Colon (tissue), 2 donors: ENCODE results near the gene GCN1.

Experiments used
- FAIRE-seq: peaks from 2 replicates; lab custom pipeline; 2012; peaks lifted over from hg19 to GRCh38; lab: Jason Lieb, UNC
- donor health status: control.
- donor health status: control.

Gene GCN1

DNA sequence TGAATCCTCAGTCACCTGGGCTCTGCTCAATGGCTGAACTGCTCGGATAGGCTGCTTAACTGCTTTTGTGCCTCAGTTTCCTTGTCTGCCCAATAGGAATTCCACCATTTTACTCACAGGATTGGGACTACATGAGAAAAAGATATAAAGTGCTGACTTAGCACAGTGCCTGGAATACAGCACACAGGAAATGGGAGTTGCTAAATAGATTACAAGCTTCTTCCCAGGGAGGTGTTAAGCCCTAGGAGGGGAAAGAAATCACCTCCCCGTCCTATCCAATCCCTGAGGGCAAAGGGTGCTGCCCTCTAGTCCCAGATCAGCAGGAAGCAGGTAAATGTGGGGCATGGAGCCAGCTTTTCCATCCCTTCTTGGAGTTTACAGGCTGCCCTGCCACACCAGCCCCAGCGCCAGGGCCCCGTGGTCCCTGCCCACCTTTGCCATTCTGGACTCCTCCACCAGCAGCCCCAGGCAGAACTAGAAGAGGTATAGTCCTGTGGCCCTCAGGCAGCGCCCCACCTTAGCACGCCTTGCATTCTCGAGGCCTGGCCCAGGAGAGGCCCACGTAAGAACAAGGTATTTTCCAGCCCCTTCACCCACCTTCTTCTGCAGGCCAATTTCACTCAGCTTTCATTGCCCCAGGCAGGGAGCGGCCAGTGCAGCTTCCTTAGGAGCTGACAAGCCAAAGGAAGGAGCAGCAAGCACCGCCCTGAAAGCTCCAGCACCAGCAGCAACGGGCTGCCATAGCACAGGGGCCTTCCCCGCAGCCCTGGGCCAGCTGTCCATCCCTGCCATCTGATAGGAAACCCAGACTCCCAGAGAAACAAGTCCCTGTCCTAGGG, 35.2 kb upstream of the GCN1 start:
- no peak for FAIRE-seq

DNA sequence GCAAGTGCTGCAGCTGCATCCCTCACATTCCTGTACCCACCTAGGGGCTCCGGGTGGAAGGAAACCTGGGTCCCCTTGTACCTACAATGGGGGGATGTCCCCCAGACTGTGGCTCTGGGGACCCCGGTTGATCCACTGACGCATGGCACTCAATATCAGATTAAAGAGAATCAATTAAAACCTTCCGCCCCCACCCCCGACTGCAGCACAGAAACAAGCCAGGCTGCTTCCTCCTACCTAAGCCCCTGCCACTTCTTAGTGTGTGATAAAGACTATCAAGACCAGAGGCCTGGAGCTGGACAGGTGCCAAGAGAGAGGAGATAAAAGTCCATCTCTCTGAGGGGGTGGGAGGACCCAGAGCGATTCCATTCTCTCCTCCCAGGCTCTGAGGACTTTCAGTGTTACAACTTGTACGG, 34.6 kb upstream of the GCN1 start:
- no peak for FAIRE-seq

DNA sequence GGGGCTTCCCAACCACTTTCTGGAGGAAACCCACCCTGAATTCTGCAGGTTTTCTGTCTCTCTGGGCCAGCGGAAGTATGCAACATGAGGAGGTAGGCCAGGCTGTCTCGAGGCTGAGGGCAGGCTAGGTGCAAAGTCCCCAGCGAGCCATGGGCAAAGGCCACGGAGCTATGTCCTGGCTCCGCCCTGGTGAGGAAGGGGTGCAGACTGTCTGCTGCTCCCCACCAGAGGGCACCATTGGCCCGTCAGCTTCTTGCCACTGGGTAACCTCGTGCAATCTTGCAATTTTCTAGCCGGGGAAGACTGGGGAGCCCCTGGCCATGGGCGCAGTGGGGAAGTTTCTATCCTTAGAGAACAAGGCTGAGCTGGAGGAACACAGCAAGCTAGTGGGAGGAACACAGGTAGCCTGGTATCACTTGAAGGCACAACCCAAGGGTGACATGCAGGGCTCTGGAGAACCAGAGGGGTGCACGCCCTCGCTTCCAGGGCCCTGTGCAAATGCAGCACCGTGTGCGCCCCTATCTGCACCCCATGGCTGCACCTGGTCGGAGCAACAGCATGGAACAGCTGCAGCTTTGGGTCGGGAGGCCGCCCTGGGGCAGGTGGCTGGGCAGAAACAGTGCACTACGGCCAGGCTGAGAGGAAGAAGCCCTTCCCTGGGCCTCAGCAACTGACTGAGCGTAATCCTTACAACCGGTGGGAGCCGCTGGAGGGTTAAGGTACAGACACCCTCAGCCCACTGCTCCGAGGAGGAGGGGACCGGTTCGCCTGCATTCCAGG, 34.0 kb upstream of the GCN1 start:
- FAIRE-seq: no peak

DNA sequence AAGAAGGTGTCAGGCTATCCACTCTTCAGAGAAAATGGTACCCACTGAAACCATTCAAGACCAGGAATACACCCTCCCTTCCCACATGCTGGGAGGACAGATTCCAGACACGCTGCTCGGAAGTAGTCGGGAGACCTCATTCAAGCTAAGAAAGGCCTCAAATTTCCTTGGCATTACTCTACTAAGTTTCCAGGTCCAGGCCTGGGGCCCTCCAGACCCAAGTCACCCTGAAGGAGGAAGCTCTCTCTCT, 33.5 kb upstream of the GCN1 start:
- no peak for FAIRE-seq

DNA sequence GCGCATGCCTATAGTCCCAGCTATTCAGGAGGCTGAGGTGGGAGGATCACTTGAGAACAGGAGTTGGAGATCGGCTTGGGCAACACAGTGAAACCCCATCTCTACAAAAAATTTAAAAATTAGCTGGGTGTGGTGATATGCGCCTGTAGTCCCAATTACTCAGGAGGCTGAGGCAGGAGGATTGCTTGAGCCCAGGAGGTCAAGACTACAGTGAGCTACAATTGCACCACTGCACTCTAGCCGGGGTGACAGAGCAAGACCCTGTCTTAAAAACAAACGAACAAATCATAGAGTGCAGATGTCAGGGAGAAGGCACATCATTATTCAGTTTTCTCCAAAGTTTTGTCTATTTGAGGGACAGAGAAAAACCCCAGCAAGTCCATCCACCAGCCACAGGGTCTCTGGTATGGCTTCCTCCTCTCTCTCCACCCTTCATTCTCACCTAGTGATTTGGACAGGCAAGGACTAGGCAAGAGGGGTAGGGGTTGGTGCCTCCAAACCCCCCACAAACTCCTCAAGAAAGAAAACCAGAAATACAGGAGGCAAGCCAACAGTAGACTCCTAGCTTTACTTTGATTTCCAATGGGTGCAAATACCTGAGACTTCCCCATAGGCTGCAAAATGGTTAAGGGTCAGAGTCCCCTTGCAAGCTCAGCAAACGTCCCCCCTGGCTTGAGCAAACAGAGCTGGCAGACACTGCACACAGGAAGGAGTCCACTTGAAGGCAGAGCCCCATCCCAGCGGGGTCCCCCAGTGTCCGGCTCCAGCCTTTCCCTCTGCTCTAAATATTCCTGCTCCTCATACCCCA, 32.9 kb upstream of the GCN1 start:
- FAIRE-seq: no peak

DNA sequence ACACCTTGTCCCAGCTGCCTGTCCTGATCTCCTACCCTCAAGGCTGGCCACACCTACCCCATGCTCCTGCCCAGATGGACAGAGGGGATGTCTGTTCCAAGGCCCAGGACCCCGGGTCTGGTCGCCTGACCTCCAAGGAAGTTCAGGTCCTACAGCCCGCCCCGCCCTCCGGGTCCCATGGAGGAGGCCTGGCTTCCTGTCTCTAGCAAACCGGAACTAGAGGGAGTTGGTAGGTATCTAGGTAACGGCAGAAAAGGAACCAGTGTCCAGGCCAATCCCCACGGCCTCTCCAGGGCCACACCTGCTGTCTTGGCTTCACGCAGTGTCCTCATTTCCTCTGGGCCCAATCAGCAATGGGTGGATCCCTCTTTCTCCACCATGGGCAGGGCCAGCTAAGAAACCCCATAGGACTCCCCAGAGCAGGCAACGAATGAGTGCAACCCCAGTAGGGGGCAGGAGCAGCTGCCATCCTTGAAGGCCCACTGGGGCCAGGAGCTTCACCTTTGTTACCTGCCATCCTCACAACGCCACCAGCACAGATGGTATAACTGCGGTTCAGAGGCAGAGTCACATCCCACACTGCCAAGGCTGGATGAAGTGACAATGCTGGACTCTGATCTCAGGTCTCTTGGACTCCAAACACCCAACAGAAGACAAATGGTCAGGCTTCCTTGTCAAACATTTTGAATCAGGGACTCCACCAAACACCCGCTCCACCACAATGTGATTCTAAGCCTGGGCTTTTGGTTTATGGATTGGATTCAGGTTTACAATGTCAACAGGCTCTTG, 31.5 kb upstream of the GCN1 start:
- FAIRE-seq: no peak

DNA sequence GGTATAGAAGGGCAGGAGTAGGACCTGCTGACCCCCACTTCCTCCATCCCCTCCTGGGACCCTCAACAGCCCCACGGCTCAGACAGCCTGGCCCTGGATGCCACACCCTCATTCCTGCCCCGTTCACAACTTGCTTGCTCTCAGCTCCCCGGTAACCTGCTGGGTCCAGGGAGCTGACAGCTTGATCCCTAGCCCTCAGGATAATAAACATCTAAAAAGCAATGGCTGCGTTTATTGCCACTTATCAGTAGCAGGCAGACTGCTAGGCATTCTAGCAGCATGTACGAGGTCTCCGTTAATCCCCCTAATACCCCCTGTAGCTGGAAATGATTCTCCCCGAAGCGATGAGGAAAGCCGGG, 30.7 kb upstream of the GCN1 start:
- no peak for FAIRE-seq

DNA sequence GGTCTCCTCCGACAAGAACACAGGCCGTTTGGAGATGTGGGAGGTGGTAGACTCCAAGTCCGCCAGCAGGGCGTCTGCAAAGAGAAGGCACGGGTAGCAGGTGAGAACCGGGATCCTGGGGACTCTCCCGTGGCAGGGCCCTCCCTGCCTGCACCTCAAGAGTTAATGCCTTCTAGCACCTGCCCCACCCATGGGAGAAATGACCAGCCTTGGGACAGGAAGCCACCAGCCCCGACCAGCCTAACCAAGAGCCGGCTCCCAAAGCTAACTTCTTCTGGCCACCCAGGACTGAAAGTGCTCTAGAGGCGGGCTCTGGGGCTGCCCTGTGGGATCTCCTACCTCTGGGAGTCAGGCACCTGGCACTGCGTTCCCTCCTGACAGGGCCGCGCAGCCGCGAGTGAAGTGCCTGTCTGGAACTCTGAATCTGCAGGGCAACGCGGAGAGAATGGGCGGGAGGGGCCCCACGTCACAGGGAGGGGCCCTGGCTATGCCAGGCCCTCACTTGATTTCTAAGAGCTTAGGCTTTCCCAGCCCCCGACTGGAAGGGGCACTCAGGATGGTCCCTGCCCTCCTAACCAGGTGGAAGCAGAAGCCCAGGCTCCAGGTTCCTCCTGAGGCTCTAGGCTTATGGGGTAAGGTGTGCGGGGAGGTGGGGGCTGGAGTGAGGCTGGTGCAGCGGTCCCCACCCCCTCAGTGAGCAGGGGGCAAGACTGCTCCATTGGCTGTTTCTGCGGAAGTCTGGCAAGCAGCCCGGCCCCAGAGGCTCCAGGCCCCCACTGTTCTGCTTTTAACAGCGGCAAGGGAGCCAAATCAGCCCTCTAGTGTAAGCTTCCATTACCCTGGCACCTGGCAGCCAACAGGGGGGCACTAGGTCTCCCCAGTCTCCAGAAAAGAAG, 30.0 kb upstream of the GCN1 start:
- no peak for FAIRE-seq

DNA sequence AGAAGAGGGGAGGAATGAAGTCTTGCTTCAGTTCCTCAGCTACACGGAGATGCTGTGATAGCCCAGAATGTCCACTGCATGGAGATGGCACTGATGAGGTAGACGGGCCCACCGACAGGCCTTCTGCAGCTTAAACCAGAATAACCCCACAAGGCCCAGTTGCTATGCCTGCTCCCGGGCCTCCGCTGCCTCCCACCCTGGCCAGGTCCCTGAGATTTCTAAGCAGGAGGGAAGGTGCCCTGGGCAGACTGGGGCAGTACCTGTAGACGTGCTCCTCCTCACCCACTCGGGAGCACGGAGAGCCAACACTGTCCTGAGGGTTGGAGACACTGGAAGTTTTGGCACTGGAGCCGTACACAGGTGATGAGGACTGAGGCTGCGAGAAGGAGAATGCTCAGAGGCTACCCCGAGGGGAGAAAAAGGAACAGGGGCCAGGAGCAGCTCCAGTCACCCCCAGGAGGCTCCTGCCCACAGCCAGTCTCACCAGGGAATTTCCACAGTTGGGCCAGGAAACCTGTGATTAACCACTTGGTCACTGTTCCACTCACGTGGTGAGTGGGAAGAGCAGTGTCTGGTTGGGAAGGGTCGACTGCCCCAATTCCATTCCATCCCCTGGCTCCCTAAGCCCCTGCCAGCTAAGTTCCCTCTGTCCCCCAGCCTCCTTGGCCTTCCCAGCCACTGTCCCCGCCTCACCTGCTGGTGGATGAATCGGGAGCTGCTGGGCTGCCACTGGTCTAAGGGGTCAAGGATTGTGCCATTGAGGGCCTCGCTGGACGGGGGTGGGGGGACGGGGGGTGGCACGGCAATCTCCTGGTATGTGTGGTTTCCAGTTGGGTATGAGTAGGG, 29.2 kb upstream of the GCN1 start:
- no peak for FAIRE-seq

DNA sequence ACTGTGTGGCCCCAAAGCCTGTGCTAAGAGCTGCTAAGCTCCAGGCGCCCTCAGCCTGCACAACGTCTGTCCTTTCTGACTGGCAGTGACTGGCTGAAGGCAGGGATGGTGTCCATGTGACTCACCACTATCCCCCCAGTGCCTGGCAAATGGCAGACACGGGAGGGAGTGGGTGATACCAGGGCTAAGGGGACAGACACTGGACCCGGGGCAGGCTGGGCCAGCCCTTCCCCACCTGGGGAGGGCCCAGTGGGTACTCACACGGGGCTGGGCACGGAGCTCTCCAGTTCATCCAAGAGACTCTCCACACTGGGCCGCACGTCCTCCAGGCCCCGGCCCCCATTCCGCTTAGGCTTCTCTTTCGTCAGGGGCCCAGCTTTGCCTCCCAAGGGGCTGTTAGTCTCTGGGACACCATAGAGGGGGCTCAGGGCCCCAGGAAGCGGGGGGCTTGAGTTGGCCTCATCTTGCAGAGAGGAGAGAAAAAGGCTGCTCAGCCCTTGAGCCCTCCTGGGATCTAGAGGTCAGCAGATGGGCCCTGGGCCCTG, 27.8 kb upstream of the GCN1 start:
- no peak for FAIRE-seq

DNA sequence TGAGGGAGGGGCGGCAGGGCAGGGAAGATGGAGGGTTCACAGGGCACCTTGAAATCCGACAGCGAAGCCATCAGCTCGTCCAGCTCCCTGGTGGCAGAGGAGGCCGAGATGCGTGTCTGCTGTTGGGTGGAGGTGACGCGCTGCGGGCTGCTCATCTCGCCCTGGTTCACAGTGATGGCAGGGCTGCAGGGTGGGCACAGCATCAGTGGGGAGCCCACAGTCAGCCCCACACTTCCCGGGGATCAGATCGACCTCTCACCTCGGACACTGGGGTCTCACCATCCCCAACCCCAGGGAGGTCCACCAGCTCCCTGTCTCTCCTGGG, 27.0 kb upstream of the GCN1 start:
- no peak for FAIRE-seq

DNA sequence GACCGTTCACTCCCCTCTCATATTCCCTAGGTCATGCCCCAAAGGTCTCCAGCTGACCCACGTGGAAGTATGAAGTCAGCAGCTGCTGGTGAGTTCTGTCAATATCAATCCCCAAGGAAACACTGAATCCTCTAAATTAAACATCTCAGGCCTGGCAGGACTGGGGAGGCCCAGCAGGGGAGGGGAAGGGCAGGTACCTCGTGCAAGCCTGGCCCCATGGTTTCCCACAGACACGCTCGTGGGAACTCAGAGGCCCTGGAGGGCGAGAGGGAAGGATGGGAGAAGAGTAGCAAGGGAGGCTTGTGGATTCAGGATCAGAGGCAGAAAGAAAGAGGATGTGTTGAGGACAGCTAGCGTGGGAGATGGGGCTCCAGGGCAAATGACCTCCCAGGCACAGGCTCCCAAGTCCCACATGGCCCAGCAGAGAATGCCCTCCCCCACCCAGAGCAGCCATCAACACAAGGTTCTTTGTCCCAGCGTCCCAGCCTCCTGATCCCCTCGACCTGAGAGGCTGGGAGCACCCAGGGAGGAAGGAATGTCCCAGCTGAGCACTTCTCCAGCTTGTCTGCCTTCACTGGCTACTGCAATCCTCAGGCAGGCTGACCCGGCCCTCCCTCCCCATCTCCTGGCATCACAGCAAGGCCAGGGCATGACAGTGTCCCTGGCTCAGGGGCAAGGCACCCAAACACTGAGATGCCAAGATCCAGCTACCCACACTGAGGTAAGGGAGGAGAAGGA, 26.5 kb upstream of the GCN1 start:
- no peak for FAIRE-seq

DNA sequence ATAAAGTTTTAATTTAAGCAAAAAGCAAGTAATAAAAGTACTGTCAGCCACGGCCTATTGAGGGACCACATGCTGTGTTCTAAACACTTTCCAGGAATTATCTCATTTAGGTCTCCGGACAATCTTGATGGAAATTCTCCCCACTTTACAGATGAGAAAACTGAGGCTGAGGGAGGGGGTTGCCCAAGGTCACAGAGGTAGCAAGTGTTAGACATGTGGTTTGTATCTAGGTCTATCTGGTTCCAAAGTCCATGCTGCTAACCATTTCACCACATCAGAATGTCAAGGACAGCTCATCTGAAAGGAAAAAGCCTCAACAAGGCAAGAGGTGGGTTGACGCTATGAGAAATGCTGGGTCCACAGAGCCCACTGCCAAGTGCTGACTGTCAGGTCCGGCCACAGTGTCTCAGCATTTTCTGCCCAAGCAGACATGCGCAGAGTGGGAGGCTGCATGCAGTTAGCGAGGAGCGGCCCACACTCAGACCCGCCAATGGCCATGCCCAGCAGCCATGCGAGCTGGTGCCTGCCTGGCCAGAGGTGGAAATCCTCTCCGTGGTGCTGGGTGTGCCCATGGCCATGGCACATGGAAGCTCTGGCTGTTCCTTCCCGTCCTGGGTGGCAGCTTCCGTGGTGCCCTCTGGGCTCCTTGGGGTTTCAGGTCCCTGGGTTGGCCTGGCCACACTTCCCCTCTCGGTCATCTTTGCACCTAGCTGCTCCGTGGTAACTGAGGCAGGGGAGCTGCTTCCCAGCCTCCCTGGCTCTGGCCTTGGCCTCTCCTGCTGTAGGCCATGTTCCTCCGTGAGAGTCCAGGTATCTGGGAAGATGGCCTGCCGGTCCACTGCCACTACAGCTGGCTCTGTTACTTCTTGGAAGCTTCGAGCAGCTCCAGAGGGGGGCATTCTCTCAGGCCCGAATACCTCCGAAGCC, 24.4 kb upstream of the GCN1 start:
- no peak for FAIRE-seq

DNA sequence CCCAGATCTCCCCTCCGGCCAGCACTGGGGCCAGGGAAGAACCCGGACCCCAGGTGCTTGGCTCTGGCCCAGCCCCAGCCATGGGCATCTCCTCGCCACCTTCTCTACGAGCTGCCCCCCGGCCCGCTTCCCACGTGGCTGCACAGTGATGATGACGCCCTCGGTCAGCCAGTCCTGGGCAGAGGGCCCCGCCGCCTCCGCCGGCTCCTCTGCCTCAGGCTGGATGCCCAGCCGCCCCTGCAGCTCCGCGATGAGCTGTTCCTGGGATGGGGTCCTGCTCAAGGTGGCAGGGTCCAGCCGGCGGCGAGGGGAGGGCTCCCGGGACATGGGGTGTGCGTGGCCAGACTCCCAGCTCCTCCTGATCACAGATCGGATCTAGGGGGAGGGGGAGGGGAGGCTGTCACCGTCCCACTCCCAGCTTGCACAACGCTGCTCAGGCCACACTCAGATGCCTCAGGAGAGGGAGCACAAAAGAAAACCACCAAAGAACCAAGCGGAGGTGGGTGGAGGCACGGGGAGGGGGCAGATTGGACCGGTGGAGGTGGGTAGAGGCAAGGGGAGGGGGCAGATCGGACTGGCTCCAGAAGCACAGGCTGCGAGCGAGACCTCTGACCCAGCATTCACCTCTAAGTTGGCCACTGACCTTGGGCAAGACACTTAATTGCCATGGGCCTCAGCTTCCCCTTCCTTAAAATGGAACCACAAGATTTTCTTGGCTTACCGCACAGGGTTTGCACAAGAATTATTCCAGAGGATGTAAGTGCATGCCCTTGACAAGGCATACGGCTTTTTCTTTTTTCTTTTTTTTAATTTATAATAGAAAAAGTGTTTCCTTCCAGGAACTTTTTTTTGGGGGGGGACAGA, 22.5 kb upstream of the GCN1 start:
- FAIRE-seq: no peak

DNA sequence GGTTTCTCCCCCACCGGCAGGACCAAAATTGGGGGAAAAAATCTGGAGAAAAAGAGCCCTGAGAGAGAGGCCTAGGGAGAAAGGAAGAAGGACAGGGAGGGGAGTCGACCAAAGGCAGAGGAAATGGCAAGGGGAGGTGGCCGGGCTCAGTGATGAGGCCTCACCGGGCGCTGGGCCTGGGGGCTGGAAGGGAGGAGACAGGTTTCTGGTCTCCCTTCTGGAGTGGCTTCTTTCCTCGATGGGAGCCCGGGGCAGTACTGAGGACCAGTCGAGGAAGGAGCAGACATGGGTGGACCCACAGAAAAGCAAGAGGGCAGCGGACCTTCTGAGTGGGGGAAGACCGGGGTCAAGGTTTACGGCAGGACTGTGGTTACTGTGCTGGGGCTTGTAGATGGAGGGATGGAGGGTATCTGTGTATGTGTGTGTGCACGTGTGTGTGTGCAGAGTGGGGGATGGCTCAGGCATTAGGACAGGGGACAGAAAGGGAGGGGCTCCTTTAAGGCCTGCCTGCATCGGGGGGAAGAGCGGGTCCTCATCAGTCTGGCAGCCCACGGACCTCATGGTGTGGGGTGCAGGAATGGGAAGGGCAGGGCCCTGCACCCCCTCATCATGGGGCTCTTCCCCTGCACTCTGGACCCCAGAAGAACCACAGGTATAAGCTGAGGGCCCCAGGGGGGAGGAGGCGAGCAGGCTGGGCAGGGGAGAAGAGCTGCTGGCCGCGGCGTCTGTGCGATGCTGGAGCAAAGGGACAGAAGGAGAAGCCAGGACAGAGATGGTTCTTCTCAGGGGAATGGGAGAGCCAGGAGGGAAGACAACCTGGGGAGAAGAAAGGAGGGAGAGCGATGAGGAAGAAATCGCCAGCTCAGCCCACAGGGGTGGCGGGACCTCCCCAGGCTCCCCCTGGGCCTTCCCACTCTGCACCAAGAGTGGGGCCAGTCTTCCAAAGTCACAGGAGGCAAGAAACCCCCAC, 21.5 kb upstream of the GCN1 start:
- FAIRE-seq: no peak

DNA sequence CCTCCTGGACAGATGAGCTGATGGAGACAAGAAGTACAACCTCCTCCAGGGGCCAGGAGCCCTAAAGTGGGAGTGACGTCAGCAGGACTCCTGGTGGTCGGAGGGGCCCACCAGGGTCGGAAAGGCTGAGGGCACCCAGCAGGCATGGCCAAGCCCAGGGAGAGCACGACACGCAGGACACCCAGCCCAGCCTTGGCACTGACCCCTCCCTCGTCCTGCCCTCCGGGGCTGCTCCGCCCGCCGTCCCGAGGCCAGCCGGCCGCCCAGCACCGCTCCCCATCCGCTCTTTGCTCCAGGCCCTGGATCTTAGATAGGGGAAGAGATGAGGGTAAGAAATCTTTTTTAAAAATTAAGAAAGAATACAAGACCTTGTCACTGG, 20.8 kb upstream of the GCN1 start:
- no peak for FAIRE-seq
